HCT116 (cell line): ENCODE measurements around the gene CACNA2D3.

Experiments
- SP1 ChIP-seq: IDR thresholded peaks from 2 replicates; pipeline ENCODE4 v1.6.1; 2012; ENCODE audit warnings: low read depth
- TF ChIP-seq, protein P1 (sequence below), 3 experiments: fragments of 200-600 bp in 1 of 3; sonication (generic) in 1 of 3; IDR thresholded peaks in 2 of 3; conservative IDR thresholded peaks in 1 of 3; 2 replicates each; pipeline ENCODE4 v1.5.1; 2012 to 2017; ENCODE audit warnings: low read depth in 2 of 3, low read length in 2 of 3, antibody characterized with exemption in 1 of 3, borderline replicate concordance in 1 of 3, control low read depth in 1 of 3, mild to moderate bottlenecking in 1 of 3, mixed read lengths in 1 of 3, mixed run types in 1 of 3, moderate library complexity in 1 of 3; ENCODE audit not compliant: insufficient read depth in 1 of 3

DNA sequence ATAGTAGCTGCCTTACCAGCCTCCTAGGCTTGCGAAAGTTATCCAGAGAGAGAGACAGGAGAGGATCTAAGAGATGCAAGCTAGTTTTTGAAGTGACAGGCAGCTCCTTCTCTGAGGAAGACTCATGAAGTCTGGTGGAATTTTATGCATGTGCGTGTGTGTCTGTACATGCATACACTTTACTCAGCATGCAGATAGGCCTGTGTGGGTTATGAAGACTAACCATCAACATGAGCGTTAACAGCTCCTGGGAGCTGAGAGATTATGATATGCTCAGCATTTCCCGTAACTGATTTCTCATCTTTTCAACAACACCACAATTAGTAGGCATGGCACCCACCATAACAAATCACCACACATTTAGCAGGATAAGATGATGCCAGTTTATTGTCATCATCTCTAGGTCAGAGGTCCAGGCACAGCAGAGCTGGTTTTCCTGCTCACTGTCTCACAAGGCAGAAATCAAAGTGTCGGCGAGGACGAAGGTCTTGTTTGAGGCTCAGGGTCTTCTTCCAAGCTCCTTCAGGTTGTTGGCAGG is 239.5 kb downstream of the CACNA2D3 start:
- no peak for TF ChIP-seq SP1
- TF ChIP-seq, protein P1, sequence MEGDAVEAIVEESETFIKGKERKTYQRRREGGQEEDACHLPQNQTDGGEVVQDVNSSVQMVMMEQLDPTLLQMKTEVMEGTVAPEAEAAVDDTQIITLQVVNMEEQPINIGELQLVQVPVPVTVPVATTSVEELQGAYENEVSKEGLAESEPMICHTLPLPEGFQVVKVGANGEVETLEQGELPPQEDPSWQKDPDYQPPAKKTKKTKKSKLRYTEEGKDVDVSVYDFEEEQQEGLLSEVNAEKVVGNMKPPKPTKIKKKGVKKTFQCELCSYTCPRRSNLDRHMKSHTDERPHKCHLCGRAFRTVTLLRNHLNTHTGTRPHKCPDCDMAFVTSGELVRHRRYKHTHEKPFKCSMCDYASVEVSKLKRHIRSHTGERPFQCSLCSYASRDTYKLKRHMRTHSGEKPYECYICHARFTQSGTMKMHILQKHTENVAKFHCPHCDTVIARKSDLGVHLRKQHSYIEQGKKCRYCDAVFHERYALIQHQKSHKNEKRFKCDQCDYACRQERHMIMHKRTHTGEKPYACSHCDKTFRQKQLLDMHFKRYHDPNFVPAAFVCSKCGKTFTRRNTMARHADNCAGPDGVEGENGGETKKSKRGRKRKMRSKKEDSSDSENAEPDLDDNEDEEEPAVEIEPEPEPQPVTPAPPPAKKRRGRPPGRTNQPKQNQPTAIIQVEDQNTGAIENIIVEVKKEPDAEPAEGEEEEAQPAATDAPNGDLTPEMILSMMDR (IDR thresholded peaks at IDR 0.05 in 2 of 3, conservative IDR thresholded peaks at IDR 0.05 in 1 of 3; ENCODE audit: borderline replicate concordance in 1 of 3, insufficient read depth in 1 of 3, low read depth in 2 of 3, low read length in 2 of 3), result no peak
